ENCODE measurements around the gene OR52E8. TPM values are rescaled to one million over a fixed set of nuclear protein-coding genes. Genes with fewer than 3 reads are reported as not detected.

OR52E8 gene
- total RNA-seq, 6 experiments from 2014 or later, result not detected

GRCh38 chr11:5887172-5887571, 29.7 kb upstream of the OR52E8 start:
- Mint-ChIP-seq H3K9me3 (no peaks in the 10 kb centered on the region), H3K27ac (no peak overlapping the region), H3K4me1 (ENCODE audit: low read depth) (no peaks in the 10 kb centered on the region), H3K27me3 (ENCODE audit: insufficient read depth) (peaks cover 4% of the 10 kb centered on the region; the same call in 1 of the 2 replicates), H3K36me3 (ENCODE audit: low read depth) (no peaks in the 10 kb centered on the region), H3K4me3 (no peak overlapping the region)
- no peak for DNase-seq
- TF ChIP-seq CTCF (IDR thresholded peaks at IDR 0.05), result no peak

- H3K27ac Mint-ChIP-seq, result no peak overlapping the region
- H3K36me3 Mint-ChIP-seq (ENCODE audit: low read depth), result no peaks in the 10 kb centered on the region
Measured at GRCh38 chr11:5881756-5882155, 24.3 kb upstream of the OR52E8 start.

GRCh38 chr11:5880329-5880728, 22.8 kb upstream of the OR52E8 start, which contains the start of gene OR52E4:
Gene OR52E4 (plus strand): TSS chr11:5880629. CDS start chr11:5884293, 3,664 bp downstream.
- no peak for TF ChIP-seq CTCF (IDR thresholded peaks at IDR 0.05)
- H3K27me3 Mint-ChIP-seq (ENCODE audit: insufficient read depth), result peaks cover 2% of the 10 kb centered on the region; the same call in 1 of the 2 replicates
- H3K4me3 Mint-ChIP-seq, result no peak within 1 kb of the TSS
- H3K9me3 Mint-ChIP-seq, result peaks cover 4% of the 10 kb centered on the region
- no peaks in the 10 kb centered on the region for H3K4me1 Mint-ChIP-seq (ENCODE audit: low read depth)
- no peak within 1 kb of the TSS for H3K27ac Mint-ChIP-seq
- no peaks in the 10 kb centered on the region for H3K36me3 Mint-ChIP-seq (ENCODE audit: low read depth)
- DNase-seq, result no peak

More at GRCh38 chr11:5881756-5882155, 24.3 kb upstream of the OR52E8 start:
- Mint-ChIP-seq H3K4me1 (ENCODE audit: low read depth) (no peaks in the 10 kb centered on the region), H3K4me3 (no peak overlapping the region), H3K27me3 (ENCODE audit: insufficient read depth) (peaks cover 2% of the 10 kb centered on the region; the same call in 1 of the 2 replicates), H3K9me3 (peaks cover 4% of the 10 kb centered on the region)
- no peak for DNase-seq
- no peak for TF ChIP-seq CTCF (IDR thresholded peaks at IDR 0.05)

GRCh38 chr11:5878564-5878963, 21.1 kb upstream of the OR52E8 start:
- Mint-ChIP-seq H3K27ac (no peak overlapping the region), H3K36me3 (ENCODE audit: low read depth) (no peaks in the 10 kb centered on the region), H3K4me3 (no peak overlapping the region), H3K4me1 (ENCODE audit: low read depth) (no peaks in the 10 kb centered on the region), H3K9me3 (peaks cover 4% of the 10 kb centered on the region), H3K27me3 (ENCODE audit: insufficient read depth) (no peaks in the 10 kb centered on the region; the same call in 1 of the 2 replicates)
- TF ChIP-seq CTCF (IDR thresholded peaks at IDR 0.05), result no peak
- DNase-seq, result no peak

- H3K4me3 Mint-ChIP-seq, result no peak overlapping the region
- H3K36me3 Mint-ChIP-seq (ENCODE audit: low read depth), result no peaks in the 10 kb centered on the region
- peaks cover 43% of the 10 kb centered on the region for H3K9me3 Mint-ChIP-seq
- no peaks in the 10 kb centered on the region for H3K27me3 Mint-ChIP-seq (ENCODE audit: insufficient read depth)
- no peak for DNase-seq
- no peak overlapping the region for H3K27ac Mint-ChIP-seq
- no peaks in the 10 kb centered on the region for H3K4me1 Mint-ChIP-seq (ENCODE audit: low read depth)
- no peak for TF ChIP-seq CTCF (IDR thresholded peaks at IDR 0.05)
Measured at GRCh38 chr11:5865826-5866225, 8.3 kb upstream of the OR52E8 start.

GRCh38 chr11:5851002-5851401, 6.5 kb downstream of the OR52E8 start:
- Mint-ChIP-seq H3K27me3 (ENCODE audit: insufficient read depth) (no peaks in the 10 kb centered on the region), H3K27ac (no peak overlapping the region), H3K4me3 (no peak overlapping the region), H3K36me3 (ENCODE audit: low read depth) (no peaks in the 10 kb centered on the region), H3K9me3 (peaks cover 10% of the 10 kb centered on the region), H3K4me1 (ENCODE audit: low read depth) (no peaks in the 10 kb centered on the region)
- TF ChIP-seq CTCF (IDR thresholded peaks at IDR 0.05), result no peak
- no peak for DNase-seq
